Measurements from ENCODE around the gene SVOPL. TPM values are rescaled to one million over a fixed set of nuclear protein-coding genes. Genes with fewer than 3 reads are reported as not detected.

Gene SVOPL
- total RNA-seq, 1 experiment from 2014 or later: 1.1 TPM

GRCh38 chr7:138632826-138633602 is 68.1 kb downstream of the SVOPL start:
- Histone ChIP-seq H2BK15ac (ENCODE audit: low read depth, low read length) (no peak overlapping the region), H3K79me2 (ENCODE audit: insufficient read depth, low read length) (no peaks in the 10 kb centered on the region), H3K4me2 (ENCODE audit: insufficient read depth, insufficient read length, low read length) (no peak overlapping the region), H3K79me1 (ENCODE audit: insufficient read depth, low read depth, low read length, poor library complexity, severe bottlenecking) (no peaks in the 10 kb centered on the region), H2BK5ac (ENCODE audit: insufficient read length, low read length) (no peak overlapping the region), H3K27ac (ENCODE audit: insufficient read length, low read depth, low read length) (no peak overlapping the region), H3K9me3 (ENCODE audit: control insufficient read depth, low read depth, low read length) (no peaks in the 10 kb centered on the region), H3K27me3 (ENCODE audit: insufficient read depth, low read length) (no peaks in the 10 kb centered on the region), H3K56ac (ENCODE audit: insufficient read length, low read depth, low read length) (no peak overlapping the region), H3K23ac (ENCODE audit: insufficient read length, low read depth, low read length) (no peak overlapping the region), H2BK120ac (ENCODE audit: low read depth, low read length, poor library complexity, severe bottlenecking) (no peak overlapping the region), H2AFZ (ENCODE audit: low read length) (no peak overlapping the region), H4K5ac (ENCODE audit: insufficient read length, low read depth, low read length) (no peak overlapping the region), H4K20me1 (ENCODE audit: control insufficient read depth, insufficient read depth, insufficient read length) (no peaks in the 10 kb centered on the region), H4K8ac (replicated peaks; ENCODE audit: insufficient read length, low read depth, low read length) (no peak overlapping the region), H4K91ac (ENCODE audit: insufficient read length, low read depth, low read length) (no peak overlapping the region), H3K9ac (ENCODE audit: extremely low read depth, insufficient read length, low read length) (no peak overlapping the region), H3K4ac (ENCODE audit: low read depth, low read length) (no peak overlapping the region), H3K14ac (ENCODE audit: insufficient read depth, low read length) (no peak overlapping the region), H2BK20ac (ENCODE audit: low read depth, low read length, poor library complexity, severe bottlenecking) (no peak overlapping the region), H2BK12ac (ENCODE audit: insufficient read length, low read depth, low read length) (no peak overlapping the region), H2AK5ac (ENCODE audit: insufficient read length, low read length) (no peak overlapping the region), H3K18ac (ENCODE audit: insufficient read length, low read depth, low read length) (no peak overlapping the region), H3T11ph (ENCODE audit: low read length) (no peak overlapping the region), H3K4me1 (ENCODE audit: insufficient read depth, low read length) (no peaks in the 10 kb centered on the region; the same call in 1 of the 2 replicates), H3K23me2 (ENCODE audit: insufficient read length, low read depth, low read length, poor library complexity, severe bottlenecking) (no peaks in the 10 kb centered on the region)
- Mint-ChIP-seq H3K27me3 (ENCODE audit: low read depth) (no peaks in the 10 kb centered on the region), H3K36me3 (ENCODE audit: insufficient read depth in 1 of 3, low read depth in 3 of 3) (no peaks in the 10 kb centered on the region), H3K4me3 (no peak overlapping the region), H3K4me1 (peaks cover 6 to 11% of the 10 kb centered on the region in 2 experiments; a peak in 3 of 4 replicates), H3K9me3 (no peaks in the 10 kb centered on the region), H3K27ac (no peak overlapping the region; a peak in 1 of 7 replicates)
- DNase-seq: no peak
- WGBS (ENCODE audit: extremely low coverage, insufficient read length, low lambda C conversion rate): no CpG with 5 or more reads among the region's 12 CpGs
- TF ChIP-seq CTCF (conservative IDR thresholded peaks at IDR 0.05): no peak
